ENCODE data around the gene HTT. TPM values are rescaled to one million over a fixed set of nuclear protein-coding genes. Genes with fewer than 3 reads are reported as not detected.

Gene HTT
- total RNA-seq, 2 donors from 2014 or later = 37.8 to 97.8 TPM

DNA sequence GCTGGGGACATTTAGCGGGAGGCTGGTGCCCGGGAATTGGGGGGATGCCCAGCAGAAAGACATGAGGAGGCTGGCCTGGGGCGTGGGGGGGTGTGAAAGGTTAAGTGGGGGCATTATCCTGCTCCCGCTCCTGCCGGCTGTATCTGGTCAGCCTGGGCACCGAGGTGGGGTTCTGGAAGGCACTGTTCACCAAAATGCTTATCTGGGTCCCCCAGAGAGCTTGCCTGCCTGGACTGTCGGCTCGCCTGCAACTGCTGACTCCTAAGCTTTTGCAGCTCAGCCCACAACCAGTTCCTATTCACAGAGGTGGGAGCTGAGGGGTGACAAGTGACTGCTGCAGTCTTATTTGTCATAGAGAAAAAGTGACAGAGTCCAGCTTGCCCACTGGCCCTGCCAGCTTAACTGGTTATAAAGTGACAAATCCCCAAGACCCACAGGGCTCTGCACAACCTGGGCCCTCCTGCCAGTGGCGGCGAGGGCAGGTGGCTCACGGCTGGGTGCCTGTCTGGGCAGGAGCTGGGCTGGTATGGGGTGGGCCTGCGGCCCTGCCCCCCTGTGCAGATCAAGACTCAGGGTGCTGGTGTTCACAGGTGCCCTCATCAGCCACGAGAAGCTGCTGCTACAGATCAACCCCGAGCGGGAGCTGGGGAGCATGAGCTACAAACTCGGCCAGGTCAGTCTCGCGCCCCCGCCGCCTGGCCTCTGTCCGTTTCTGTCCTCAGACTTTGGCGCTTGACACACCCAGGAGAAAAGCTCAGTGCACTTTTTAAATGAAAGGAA, 150.8 kb downstream of the HTT start:
- Histone ChIP-seq H3K27me3 (replicated peaks; ENCODE audit: insufficient read depth) (no peaks in the 10 kb centered on the region), H3K36me3 (peaks cover 12 to 15% of the 10 kb centered on the region in 2 donors), H3K27ac (peak overlapping the region in 1 of 2 donors; percentile 71), H3K9me3 (no peaks in the 10 kb centered on the region), H3K4me1 (replicated peaks) (no peaks in the 10 kb centered on the region), H3K4me3 (no peak overlapping the region)
- intact Hi-C loops (cut with DNase I) = no loop called here
- DNase-seq (ENCODE audit: low spot score) = no peak
- WGBS = 74% methylated on average over 22 of the region's 22 CpGs
- TF ChIP-seq POLR2A (IDR thresholded peaks at IDR 0.05) = no peak
- TF ChIP-seq POLR2AphosphoS5 (IDR thresholded peaks at IDR 0.05) = no peak
- TF ChIP-seq, protein P1, sequence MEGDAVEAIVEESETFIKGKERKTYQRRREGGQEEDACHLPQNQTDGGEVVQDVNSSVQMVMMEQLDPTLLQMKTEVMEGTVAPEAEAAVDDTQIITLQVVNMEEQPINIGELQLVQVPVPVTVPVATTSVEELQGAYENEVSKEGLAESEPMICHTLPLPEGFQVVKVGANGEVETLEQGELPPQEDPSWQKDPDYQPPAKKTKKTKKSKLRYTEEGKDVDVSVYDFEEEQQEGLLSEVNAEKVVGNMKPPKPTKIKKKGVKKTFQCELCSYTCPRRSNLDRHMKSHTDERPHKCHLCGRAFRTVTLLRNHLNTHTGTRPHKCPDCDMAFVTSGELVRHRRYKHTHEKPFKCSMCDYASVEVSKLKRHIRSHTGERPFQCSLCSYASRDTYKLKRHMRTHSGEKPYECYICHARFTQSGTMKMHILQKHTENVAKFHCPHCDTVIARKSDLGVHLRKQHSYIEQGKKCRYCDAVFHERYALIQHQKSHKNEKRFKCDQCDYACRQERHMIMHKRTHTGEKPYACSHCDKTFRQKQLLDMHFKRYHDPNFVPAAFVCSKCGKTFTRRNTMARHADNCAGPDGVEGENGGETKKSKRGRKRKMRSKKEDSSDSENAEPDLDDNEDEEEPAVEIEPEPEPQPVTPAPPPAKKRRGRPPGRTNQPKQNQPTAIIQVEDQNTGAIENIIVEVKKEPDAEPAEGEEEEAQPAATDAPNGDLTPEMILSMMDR (IDR thresholded peaks at IDR 0.05) = no peak

DNA sequence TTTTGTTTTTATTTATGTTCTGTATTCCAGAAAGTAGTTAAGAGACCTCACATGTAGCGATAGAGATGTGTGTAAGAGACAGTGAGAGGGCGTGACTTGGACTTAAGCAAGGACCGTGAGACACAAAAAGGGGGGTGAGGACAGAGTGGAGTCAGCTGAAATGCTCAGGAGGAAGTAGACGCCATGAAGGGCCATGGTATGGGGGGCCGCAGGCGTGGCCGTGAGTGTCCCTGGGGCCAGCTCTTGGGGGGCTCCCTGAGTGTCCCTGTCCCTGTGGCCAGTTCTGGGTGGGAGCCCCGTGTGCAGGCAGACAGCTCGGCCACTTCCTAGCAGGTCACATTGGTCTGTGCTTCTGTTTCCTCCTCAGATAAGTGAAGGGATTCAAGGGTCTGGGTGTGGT, 151.5 kb downstream of the HTT start:
- Histone ChIP-seq H3K4me1 (replicated peaks) (no peaks in the 10 kb centered on the region), H3K4me3 (no peak overlapping the region), H3K27ac (peak overlapping the region; percentile 65 to 71), H3K36me3 (peaks cover 18 to 20% of the 10 kb centered on the region in 2 donors), H3K9me3 (no peaks in the 10 kb centered on the region), H3K27me3 (replicated peaks; ENCODE audit: insufficient read depth) (no peaks in the 10 kb centered on the region)
- intact Hi-C loops (cut with DNase I) = no loop called here
- TF ChIP-seq, protein P1 (IDR thresholded peaks at IDR 0.05) = no peak
- TF ChIP-seq POLR2AphosphoS5 (IDR thresholded peaks at IDR 0.05) = no peak
- no peak for TF ChIP-seq POLR2A (IDR thresholded peaks at IDR 0.05)
- 70% methylated on average over 9 of the region's 9 CpGs for WGBS
- no peak for DNase-seq (ENCODE audit: low spot score)

DNA sequence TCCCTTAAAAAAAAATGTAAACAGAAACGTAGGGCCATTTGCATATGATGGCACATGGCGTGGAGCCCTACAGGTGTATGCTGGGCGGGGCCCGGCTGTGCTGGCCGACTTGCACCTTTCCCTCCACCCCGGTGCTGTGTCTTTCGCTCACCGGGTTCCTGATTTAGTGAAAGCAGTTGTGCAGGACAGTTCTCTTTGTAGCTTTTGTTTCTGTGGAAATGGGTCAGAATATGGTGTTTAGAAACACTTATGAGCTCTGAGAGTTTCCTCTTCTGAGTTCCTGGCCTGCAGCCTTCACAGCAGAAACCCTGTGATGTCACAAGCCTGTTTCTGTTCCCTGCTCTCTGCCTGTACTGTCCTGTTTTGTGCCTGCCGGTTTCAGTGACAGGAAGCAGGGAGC, 152.0 kb downstream of the HTT start:
- no peaks in the 10 kb centered on the region for H3K27me3 ChIP-seq (replicated peaks; ENCODE audit: insufficient read depth)
- H3K4me3 ChIP-seq = no peak overlapping the region
- WGBS = 44% methylated on average over 9 of the region's 9 CpGs
- H3K4me1 ChIP-seq (replicated peaks) = no peaks in the 10 kb centered on the region
- peak; percentile 63 for DNase-seq (ENCODE audit: low spot score)
- H3K9me3 ChIP-seq = no peaks in the 10 kb centered on the region
- H3K27ac ChIP-seq = peak overlapping the region; percentile 65 to 71
- peaks cover 23 to 25% of the 10 kb centered on the region in 2 donors for H3K36me3 ChIP-seq
- intact Hi-C loops (cut with DNase I) = no loop called here
- TF ChIP-seq, protein P1 (IDR thresholded peaks at IDR 0.05) = no peak
- peak; percentile 67 for TF ChIP-seq POLR2AphosphoS5 (IDR thresholded peaks at IDR 0.05)

DNA sequence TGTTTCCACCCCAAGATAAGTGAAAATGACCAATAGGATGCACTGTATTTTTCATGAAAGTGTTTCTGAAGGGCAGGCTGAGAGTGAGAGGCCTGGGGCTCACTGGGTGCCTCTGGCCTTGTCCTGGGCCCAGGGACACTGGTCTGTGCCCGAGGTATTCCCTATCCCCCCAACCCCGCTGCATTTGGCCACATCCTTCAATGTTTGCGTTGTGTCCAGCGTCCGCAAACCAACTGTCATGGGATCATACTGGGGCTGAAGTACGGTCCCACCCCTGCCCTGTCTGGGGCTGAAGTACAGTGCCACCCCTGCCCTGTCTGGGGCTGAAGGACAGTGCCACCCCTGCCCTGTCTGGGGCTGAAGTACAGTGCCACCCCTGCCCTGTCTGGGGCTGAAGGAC, 152.5 kb downstream of the HTT start:
- Histone ChIP-seq H3K9me3 (no peaks in the 10 kb centered on the region), H3K27ac (peak overlapping the region; percentile 65 to 71), H3K27me3 (replicated peaks; ENCODE audit: insufficient read depth) (no peaks in the 10 kb centered on the region), H3K4me3 (no peak overlapping the region), H3K4me1 (replicated peaks) (no peaks in the 10 kb centered on the region), H3K36me3 (peaks cover 23 to 28% of the 10 kb centered on the region in 2 donors)
- WGBS = 86% methylated on average over 6 of the region's 6 CpGs
- no peak for DNase-seq (ENCODE audit: low spot score)
- intact Hi-C loops (cut with DNase I) = no loop called here
- TF ChIP-seq POLR2A (IDR thresholded peaks at IDR 0.05) = no peak
- TF ChIP-seq POLR2AphosphoS5 (IDR thresholded peaks at IDR 0.05) = no peak
- TF ChIP-seq, protein P1 (IDR thresholded peaks at IDR 0.05) = no peak
